GM18519 (cell line): ENCODE results near the gene CD70.
"Not testable (repeated sequence)": the region's sequence is repeated elsewhere in the genome, so short reads cannot be mapped to it uniquely, and the experiment has no call there.

ENCODE experiments used
- ATAC-seq: cut with Tn5 transposase; IDR thresholded peaks from one replicate; pipeline ENCODE4 v1.9.1; 2021; ENCODE audit warnings: mild to moderate bottlenecking, moderate library complexity; ENCODE audit not compliant: unreplicated experiment, low FRiP score

Gene CD70, protein sequence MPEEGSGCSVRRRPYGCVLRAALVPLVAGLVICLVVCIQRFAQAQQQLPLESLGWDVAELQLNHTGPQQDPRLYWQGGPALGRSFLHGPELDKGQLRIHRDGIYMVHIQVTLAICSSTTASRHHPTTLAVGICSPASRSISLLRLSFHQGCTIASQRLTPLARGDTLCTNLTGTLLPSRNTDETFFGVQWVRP

DNA sequence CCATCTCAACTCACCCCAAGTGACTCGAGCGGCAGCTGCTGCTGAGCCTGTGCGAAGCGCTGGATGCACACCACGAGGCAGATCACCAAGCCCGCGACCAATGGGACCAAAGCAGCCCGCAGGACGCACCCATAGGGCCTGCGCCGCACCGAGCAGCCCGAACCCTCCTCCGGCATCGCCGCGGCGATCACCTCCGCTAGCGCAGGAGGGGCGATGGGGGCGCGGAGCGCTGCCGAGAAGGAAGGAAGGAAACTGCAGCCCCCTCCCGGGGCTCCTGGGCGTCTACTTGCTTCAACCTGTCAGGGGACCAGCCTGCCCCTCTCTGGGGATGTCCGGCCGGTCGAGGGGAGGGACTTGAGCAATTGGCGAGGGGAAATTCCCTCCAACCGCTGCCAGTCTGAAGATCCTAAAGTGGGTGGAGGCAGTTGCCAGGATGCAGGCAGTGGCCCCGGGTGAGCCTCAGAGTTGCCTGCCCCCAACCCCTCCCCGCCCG, at the start of gene CD70:
Gene CD70, minus strand, starts transcription at position 324 of the 493 bp plus-strand sequence. Its CDS starts 148 bp downstream, at position 176.
- ATAC-seq = no peak

DNA sequence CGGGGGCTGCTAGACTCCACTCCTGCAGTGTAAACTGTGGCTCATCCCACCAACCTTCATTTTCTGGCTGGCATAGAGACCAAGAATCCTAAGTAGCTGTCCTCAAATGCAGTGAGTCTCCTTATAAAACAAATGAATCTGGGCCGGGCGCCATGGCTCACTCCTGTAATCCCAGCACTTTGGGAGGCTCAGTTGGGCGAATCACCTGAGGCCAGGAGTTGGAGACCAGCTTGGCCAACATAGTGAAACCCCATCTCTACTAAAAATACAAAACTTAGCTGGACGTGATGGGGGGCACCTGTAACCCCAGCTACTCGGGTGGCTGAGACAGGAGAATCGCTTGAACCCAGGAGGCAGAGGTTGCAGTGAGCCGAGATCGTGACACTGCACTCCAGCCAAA, 49.4 kb upstream of the CD70 start:
- not testable (repeated sequence) for ATAC-seq

DNA sequence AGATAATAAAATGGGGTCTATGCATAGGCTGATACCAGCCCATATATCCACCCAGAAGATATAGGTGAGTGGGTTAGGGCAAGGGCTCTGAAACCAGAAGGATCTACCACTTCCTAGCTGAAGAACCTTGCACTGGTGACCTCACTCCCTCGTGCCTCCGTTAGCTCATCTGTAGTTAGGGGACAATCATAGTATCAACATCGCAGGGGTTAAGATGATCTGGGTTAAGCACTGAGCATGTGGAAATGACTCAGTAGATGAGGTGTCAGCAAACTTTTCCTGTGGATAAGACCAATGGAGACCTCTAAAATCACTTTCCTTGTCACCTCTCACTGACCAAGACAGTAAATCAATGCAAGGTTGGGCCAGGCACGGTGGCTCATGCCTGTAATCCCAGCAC, 48.5 kb upstream of the CD70 start:
- no peak for ATAC-seq

DNA sequence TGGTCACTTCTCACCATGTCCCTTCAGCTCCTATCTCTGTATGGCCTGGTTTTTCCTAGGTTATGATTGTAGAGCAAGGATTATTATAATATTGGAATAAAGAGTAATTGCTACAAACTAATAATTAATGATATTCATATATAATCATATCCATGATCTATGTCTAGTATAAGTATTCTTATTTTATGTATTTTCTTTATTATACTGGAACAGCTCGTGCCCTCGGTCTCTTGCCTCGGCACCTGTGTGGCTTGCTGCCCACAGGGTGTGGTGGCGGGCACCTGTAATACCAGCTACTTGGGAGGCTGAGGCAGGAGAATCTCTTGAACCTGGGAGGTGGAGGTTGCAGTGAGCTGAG, 42.5 kb upstream of the CD70 start:
- ATAC-seq = not testable (repeated sequence)

DNA sequence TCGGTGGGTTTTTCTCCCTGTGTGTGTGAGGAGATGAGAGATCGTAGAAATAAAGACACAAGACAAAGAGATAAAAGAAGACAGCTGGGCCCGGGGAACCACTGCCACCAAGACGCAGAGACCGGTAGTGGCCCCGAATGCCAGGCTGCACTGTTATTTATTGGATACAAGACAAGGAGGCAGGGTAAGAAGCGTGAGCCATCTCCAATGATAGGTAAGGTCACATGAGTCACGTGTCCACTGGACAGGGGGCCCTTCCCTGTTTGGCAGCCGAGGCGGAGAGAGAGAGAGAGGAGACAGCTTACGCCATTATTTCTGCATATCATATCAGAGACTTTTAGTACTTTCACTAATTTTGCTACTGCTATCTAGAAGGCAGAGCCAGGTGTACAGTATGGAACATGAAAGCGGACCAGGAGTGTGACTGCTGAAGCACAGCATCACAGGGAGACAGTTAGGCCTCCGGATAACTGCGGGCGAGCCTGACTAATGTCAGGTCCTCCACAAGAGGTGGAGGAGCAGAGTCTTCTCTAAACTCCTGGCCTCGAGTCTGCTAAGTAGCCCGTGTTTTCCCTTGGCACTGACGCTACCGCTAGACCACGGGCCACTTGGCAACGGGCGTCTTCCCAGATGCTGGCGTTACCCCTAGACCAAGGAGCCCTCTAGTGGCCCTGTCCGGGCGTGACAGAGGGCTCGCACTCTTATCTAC, 42.0 kb upstream of the CD70 start:
- ATAC-seq = not testable (repeated sequence)

DNA sequence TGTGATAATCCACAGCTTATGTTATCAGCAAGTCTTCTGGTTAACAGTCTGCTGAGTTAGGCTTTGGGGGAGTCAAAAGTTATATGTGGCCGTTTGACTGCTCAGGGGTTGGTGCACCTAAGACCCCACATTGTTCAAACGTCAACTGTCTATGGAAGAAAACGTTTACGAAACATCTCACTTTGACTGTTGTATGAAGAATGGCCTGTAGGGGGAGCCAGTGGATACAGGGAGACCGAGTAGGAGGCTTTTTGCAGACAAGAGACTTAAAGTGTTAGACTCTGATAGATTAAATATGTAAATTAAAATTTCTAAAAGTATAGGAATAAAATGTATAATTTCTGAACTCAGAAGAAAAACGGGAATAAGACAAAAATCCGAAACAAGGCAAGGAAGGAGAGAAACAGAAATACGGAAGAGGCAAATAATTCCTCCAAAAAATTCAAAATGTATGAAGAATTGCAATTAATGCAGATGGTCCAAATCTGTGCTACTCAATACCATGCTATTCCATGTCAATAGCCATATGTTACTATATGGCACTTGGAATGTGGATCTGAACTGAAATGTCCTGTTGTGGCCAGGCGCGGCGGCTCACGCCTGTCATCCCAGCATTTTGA, 41.2 kb upstream of the CD70 start:
- ATAC-seq = no peak

DNA sequence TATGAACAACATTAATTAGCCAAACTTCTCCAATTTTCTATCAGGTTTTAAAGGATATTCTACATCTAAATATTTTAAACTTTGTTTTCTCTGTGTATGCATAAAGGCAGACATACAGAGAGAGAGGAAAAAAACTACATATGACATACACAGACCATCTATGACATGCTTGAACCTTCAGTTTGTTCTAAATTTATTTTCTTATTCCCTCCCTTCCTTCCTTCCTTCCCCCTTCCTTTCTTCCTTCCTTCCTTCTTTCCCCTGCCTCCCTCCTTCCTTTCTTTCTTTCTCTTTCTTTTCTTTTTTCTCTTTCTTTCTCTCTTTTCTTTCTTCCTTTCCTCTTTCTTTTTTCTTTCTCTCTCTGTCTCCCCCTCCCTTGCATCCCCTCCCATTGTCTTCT, 35.8 kb upstream of the CD70 start:
- ATAC-seq = no peak

DNA sequence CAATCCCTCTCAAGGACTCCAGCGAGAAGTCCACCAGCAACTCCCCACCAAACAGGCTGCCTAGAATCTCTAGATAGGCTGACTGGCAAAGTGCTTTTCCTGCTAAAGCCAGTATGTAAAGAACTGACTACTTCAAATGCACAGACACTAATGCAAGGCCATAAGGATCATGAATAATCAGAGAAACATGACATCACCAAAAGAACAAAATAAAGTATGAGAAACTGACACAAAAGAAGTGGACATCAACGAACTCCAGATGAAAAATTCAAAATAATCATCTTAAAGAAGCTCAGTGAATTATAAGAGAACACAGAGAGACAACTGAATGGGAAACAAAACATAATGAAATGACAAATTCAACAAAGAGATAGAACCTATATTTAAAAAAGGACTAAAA, 26.4 kb upstream of the CD70 start:
- no peak for ATAC-seq

DNA sequence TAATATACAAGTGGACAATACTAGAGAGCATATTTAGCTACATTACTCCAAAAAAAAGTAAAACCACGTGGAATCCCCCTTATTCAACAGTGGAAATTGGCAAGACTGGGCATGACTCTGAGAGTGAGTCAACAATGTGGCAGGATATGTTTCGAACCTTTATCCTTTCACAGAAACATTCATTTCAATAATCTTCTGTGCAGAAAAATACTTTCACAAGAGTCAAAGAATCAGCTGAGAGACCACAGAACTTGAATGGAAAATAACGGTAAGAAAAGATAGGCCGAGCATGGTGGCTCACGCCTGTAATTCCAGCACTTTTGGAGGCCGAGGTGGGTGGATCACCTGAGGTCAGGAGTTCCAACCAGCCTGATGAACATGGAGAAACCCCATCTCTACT, 25.1 kb upstream of the CD70 start:
- no peak for ATAC-seq

DNA sequence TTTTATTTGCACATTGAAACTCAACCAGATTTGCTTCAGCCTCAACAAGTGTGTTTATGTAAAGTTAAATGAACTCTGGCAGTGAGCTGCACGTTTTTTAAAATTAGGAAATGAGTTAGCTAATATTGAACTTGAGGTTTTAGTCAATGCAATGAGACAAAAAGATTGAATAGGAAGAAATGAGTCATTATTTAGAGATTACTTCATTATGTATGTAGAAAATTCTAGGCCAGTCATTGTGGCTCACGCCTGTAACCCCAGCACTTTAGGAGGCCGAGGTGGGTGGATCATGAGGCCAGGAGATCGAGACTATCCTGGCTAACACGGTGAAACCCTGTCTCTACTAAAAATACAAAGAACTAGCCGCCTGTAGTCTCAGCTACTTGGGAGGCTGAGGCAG, 22.8 kb upstream of the CD70 start:
- ATAC-seq = no peak

DNA sequence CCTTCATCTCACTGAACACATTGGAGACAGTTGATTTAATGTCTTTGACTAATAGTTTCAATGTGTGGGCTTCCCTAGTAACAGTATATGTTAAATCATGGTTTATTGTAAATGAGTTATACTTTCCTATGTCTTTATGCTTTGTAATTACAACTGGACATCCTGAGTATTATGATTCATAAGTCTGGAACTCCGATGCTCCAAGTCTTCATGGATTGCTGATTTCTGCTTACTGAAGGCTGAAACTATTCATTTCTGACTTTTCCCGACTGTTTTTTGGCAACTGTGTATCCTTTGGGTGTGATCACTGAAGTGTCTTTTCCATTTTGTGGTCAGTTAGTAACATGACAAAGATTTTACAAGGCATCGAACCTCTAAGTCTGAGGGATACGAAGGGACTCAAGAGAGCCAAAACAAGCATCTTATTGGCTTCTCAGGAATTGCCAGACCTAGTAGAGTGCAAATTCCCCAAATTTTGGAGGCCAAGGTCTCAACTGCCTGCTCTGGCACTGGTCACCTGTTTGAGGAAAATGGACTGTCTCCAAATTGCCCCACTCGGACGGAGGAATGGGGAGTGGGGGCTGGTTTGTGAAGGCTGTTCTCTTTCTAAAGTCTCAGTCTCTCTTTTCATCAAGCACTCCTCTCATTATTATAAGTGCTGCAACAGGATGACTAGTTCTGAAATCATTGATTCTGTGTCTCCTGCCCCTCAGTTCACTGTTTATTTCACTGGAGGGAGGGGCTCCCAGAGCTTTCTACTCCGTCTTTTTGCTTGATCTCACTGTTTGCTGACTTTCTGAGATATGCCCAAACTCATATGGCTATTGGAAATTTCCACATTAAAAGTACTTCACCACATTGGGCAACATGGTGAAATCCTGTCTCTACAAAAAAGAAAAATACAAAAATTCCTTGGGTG, 20.2 kb upstream of the CD70 start:
- ATAC-seq = no peak

DNA sequence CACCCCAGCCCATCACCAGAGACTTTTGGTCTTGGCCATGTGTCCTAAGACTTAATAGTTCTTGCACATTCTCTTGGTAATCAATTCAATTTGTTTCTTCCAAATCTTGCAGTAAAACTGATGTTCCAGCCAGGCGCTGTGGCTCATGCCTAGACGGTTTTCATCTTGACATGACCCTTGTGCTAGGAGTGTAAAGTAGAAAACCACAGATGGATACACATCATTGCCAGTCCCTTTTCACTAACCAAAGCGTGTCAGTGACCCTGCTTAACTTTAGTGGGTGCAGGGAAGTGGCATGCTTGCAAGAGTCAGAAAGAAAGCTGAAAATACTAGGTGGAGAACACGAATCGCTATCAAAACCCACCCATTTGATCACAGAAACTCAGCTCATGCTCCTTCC, 18.0 kb upstream of the CD70 start:
- no peak for ATAC-seq

DNA sequence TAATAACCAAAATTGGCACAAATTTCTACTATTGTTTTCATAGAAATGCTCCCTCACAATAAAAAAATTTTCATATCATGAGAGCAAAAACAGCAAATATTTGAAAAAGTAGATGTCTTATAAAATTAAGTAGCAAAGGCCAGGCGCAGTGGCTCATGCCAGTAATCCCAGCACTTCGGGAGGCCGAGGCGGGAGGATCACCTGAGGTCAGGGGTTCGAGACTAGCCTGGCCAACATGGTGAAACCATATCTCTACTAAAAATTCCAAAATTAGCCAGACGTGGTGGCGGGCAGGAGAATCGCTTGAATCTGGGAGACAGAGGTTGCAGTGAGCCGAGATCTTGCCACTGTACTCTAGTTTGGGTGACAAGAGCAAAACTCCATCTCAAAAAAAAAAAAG, 17.2 kb upstream of the CD70 start:
- not testable (repeated sequence) for ATAC-seq

DNA sequence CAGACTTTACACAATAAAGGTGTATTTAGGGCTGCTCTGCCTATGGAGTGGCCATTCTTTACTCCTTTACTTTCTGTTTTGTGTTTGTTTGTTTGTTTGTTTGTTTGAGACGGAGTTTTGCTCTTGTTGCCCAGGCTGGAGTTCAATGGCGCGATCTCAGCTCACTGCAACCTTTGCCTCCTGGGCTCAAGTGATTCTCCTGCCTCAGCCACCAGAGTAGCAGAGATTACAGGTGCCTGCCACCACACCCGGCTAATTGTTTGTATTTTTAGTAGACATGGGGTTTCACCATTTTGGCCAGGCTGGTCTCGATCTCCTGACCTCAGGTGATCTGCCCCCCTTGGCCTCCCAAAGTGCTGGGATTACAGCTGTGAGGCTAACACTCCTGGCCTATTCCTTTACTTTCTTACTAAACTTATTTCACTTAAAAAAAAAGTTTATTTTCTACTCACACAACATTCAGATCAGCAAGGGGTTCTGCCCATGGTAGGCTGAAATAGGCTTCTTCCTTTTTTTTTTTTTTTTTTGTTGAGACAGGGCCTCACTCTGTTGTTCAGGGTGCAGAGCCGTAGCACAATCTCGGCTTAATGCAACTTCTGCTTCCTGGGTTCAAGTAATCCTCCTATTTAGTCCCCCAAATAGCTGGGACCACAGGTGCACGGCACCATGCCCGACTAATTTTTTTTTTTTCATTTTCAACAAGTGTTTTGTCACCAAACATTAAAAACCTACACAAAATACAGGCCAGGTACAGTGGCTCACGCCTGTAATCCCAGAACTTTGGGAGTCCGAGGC, 15.5 kb upstream of the CD70 start:
- not testable (repeated sequence) for ATAC-seq

DNA sequence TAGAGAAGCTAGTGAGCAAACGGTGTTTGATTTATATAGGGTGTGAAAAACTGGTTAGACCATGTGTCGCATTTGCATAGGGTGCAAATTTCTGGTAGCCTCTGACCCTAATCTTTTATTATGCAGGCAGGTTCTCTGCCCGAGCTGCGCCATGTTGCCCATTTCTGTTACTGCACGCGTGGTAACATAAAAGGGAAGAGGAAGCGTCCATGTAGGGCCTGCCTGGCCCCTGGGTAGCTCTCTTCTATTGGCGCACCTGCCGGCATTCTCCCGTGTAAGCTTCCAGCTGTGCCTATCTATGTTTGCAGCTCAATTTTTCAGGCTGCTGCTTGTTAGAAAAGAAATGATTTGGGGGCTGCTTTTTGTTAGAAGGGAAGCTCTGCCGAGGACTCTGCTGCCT, 14.0 kb upstream of the CD70 start:
- no peak for ATAC-seq

DNA sequence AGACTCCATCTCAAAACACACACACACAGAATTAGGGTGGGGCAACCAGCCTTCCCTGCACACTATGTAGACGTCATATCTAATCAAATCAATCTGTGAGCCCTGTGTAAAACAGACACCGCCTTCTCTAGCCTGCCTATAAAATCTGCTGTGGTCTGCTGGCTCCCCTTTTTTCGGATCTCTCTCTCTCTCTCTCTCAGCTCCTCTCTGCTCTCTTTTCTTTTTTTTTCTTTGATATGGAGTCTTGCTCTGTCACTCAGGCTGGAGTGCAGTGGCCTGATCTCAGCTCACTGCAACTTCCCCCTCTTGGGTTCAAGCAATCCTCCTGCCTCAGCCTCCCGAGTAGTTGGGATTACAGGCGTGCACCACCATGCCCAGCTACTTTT, 11.8 kb upstream of the CD70 start:
- ATAC-seq = no peak

DNA sequence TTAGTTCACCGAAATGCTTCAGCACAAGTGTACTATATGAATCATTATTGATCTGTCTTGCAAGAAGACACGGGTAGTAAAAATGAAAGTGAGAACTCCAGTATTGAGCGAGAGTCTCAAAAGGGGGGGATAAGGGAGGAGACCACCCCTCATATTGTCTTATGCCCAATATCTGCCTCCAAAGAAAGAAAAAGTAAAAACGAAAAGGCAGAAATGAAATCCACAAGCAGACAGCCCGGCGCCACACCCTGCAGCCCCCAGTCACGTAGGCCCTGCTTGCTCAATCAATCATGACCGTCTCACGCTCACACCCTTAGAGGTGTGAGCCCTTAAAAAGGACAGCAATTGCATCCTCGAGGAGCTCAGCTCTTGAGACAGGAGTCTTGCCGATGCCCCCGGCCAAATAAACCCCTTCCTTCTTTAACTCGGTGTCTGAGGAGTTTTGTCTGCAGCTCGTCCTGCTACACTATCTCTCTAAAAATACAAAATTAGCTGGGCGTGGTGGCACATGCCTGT, 10.6 kb upstream of the CD70 start:
- not testable (repeated sequence) for ATAC-seq

DNA sequence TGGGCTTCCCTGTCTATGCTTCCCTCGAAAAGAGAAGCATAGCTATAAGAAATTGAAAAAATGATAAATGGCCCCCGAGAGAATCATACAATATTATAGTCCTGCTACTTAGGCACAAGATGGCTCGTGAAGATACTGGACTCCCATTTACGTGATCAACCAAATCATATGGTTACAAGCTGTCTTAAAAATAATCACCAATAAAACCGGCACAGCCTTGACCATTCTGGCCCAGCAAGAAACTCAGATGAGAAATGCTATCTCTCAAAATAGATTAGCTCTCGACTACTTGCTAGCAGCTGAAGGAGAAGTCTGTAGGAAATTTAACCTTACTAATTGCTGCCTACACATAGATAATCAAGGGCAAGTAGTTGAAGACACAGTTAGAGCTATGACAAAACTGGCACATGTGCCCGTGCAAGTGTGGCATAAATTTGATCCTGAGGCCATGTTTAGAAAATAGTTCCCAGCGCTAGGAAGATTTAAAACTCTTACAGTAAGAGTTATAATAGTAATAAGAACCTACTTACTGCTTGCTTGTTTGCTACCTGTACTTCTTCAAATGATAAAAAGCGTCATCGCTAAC, 10.1 kb upstream of the CD70 start:
- ATAC-seq = not testable (repeated sequence)

DNA sequence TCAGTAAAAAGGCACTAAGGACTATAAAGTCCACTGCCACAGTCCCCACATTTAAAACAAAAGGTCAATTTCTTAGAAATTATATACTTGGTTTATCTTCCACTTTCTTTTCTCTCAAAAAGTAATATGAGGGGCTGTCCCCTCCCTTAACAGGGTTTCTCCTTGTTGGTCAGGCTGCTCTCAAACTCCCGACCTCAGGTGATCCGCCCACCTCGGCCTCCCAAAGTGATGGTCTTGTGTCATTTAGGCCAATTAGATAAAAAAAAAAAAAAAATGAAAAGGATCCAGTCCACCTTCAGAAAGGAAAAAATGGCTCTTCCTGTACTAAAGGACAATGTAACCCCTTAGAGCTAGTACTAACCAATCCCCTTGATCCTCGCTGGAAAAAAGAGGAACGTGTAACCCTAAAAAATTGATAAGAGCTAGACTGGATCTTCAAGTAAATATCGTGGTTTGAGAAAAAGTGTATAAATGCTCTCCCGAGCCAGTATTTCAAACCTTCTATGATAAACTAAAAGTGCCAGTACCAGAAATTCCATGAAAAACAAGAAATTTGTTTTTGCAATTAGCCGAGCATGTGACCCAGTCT, 9.0 kb upstream of the CD70 start:
- ATAC-seq = no peak
